Stimulated activated CD8-positive, alpha-beta memory T cell treated with anti-CD3 and anti-CD28 coated beads, Interleukin-4, amount 100 ng/mL, for 1 hour (primary cell): Measurements from ENCODE around the gene MUC13.

Experiments used
- DNase-seq, 2 donors: peaks; one replicate each; pipeline ENCODE4 v3.0.0-alpha.2; 2020; ENCODE audit warnings: low read depth in 2 of 2, low spot score in 1 of 2

MUC13 gene

GRCh38 chr3:124950026-124950425 lies 15.5 kb upstream of the MUC13 start:
- no peak for DNase-seq

- no peak for DNase-seq
These were observed 8.1 kb upstream of the MUC13 start for GRCh38 chr3:124942613-124943012.

GRCh38 chr3:124941771-124942170 lies 7.2 kb upstream of the MUC13 start:
- no peak for DNase-seq

- DNase-seq: no peak
These were observed 5.1 kb upstream of the MUC13 start for GRCh38 chr3:124939661-124940060.

GRCh38 chr3:124938896-124939295 lies 4.3 kb upstream of the MUC13 start:
- no peak for DNase-seq

- DNase-seq: no peak
These were observed 2.5 kb upstream of the MUC13 start for GRCh38 chr3:124937049-124937448.

GRCh38 chr3:124935794-124936542 lies 1.4 kb upstream of the MUC13 start:
- DNase-seq: no peak

- DNase-seq: no peak
These were observed 713 bp upstream of the MUC13 start for GRCh38 chr3:124935264-124935663.

- DNase-seq: peak; percentile 17 to 27
These were observed 6.0 kb downstream of the MUC13 start for GRCh38 chr3:124928333-124929202.

- no peak for DNase-seq
These were observed 6.9 kb downstream of the MUC13 start for GRCh38 chr3:124927574-124928045.

- DNase-seq: no peak
These were observed 8.0 kb downstream of the MUC13 start for GRCh38 chr3:124926426-124927101.

GRCh38 chr3:124924741-124925140 lies 9.8 kb downstream of the MUC13 start:
- no peak for DNase-seq

- DNase-seq: no peak
These were observed 10.7 kb downstream of the MUC13 start for GRCh38 chr3:124923833-124924232.

- no peak for DNase-seq
These were observed 13.8 kb downstream of the MUC13 start for GRCh38 chr3:124920718-124921117.

GRCh38 chr3:124919756-124920155 lies 14.8 kb downstream of the MUC13 start:
- DNase-seq: no peak

GRCh38 chr3:124918524-124918923 lies 16.0 kb downstream of the MUC13 start:
- no peak for DNase-seq

- DNase-seq: no peak
These were observed 17.6 kb downstream of the MUC13 start for GRCh38 chr3:124916837-124917409.

GRCh38 chr3:124915254-124915653 lies 19.3 kb downstream of the MUC13 start:
- no peak for DNase-seq

- DNase-seq: no peak
These were observed 26.6 kb downstream of the MUC13 start for GRCh38 chr3:124907957-124908356.

GRCh38 chr3:124904835-124905492 lies 29.6 kb downstream of the MUC13 start:
- no peak for DNase-seq
